ENCODE results near the gene TRERF1.
"Not testable (repeated sequence)": the region's sequence is repeated elsewhere in the genome, so short reads cannot be mapped to it uniquely, and the experiment has no call there.

TRERF1 gene

GRCh38 chr6:42221546-42221945 is 230.2 kb downstream of the TRERF1 start:
- DNase-seq (ENCODE audit: low read depth in 2 of 2) = no peak

GRCh38 chr6:42220807-42221206 is 230.9 kb downstream of the TRERF1 start:
- no peak for DNase-seq (ENCODE audit: low read depth in 2 of 2)

DNA sequence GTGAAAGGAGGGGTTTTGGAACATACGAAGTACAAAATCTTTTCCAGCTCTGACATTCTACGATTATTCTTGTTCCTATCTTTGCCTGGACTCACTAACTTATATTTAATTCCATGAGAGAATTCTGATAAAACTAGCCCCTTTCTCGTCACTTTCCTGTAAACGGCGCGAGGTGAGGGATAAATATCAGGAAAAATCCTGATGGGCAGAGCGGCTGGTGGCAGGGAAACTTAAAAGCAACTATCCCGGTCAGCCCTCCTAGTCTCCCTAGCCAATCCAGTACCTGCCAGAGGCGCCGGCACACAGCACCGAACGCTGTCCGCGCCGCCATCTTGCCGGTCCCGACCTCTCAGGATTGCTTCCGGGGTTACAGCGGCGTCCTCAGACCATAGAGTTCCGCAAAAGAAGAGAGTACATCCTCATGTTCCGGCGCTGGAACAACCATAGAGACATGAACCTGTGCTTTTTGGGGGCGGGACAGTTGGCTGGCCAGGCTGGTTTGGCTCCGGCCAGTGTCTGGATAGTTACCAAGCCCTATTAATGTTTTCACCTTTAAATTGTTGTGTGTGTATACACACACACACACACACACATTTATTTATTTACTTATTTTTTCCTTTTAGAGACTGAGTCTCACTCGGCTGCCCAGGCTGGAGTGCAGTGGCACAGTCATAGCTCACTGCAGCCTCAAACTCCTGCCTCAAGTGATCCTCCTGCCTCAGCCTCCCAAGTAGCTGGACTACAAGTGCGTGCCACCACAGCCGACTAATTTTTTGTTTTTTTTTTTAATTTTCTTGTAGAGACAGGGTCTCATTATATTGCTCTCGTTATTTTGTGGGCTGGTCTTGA is 234.0 kb downstream of the TRERF1 start, which contains the start of gene MRPS10:
MRPS10 (minus strand) TSS at position 343 of the 849 bp plus-strand sequence; CDS start at position 331, 12 bp downstream.
- peak; percentile 84 to 89 for DNase-seq (ENCODE audit: low read depth in 2 of 2)

DNA sequence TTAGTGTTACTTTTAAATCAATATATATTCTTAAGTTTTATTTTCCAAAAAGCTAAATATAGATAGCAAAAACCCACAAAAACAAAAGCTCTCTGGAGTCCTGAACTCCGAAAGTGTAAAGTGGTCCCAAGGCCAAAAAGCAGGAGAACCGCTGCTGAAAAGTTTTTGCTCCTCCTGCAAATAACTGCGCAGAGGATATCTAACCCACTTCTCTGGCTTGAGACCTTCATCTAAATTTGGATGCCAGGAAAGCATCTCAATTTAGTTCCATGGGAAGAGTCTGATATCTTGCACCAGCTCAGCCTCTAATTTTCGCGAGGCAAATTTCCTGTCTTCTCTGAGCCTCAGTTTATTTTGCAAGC is 234.6 kb downstream of the TRERF1 start:
- DNase-seq (ENCODE audit: low read depth in 2 of 2) = no peak

DNA sequence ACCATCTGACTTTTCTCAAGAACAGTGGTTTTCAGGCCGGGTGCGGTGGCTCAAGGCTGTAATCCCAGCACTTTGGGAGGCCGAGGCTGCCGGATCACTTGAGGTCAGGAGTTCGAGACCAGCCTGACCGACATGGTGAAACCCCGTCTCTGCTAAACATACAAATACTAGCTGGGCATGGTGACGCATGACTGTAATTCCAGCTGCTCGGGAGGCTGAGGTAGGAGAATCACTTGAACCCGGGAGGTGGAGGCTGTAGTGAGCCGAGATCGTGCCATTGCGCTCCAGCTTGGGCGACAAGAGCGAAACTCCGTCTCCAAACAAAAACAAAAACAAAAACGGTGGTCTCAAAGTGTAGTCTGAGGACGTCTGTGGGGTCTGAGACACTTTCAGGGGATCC is 235.2 kb downstream of the TRERF1 start:
- DNase-seq (ENCODE audit: low read depth in 2 of 2) = not testable (repeated sequence)

GRCh38 chr6:42212442-42212841 is 239.3 kb downstream of the TRERF1 start:
- DNase-seq (ENCODE audit: low read depth in 2 of 2) = no peak

DNA sequence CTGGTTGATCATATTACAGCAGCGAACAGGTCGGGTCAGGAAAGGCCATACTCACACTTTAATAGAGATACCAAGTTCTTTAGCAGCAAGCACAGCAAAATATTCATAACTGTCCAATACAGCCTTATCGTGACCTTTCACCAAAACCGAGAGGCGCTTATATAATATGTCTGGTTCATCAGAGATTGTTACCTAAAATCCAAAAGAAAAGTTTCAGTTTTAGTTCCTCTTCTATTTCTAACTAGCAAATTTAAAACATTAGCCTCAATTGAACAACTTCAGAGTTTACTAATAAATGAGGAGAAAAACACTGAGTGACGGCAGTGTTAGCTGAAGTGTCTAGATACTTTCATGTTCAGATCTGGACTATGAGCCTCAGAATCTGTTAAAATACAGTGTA is 240.0 kb downstream of the TRERF1 start:
- DNase-seq (ENCODE audit: low read depth in 2 of 2) = no peak

DNA sequence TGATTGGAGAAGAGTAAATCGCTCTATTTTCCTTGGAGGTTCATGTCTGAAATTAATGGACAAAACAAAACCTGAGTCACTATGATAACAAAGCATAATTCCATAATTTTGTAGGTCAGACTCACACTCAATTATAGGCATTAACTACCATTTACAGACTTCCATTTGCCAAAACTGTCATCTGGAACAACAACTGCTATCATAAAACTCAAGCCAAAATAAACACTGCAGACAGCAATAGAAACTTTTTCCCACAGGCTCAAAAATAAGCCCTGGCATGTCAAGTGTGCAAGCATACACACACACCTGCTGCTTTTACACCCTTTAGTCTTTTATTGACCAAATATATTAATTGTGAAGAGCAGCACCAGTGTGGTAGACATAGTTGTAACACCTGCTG is 241.2 kb downstream of the TRERF1 start:
- no peak for DNase-seq (ENCODE audit: low read depth in 2 of 2)

- DNase-seq (ENCODE audit: low read depth in 2 of 2) = not testable (repeated sequence)
These were observed 244.2 kb downstream of the TRERF1 start for GRCh38 chr6:42207559-42207958.

GRCh38 chr6:42204768-42205282 is 246.9 kb downstream of the TRERF1 start:
- DNase-seq (ENCODE audit: low read depth in 2 of 2) = no peak

DNA sequence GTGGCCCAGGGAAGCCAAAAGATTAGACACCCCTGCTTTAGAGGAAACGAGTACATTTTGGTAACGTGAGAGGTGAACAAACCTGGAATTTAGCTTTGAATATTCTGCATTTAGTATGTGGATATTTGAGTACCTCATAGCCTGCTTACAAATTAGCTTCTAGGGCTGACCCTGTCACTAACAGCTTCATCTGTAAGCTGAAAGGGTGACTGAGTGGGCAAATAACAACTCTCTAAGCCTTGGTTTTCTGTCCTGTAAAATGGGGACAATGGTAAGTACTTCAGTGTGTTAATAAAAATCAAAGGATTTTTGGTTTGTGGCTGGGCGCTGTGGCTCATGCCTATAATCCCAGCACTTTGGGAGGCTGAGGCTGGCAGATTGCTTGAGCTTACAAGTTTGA is 248.5 kb downstream of the TRERF1 start:
- no peak for DNase-seq (ENCODE audit: low read depth in 2 of 2)

DNA sequence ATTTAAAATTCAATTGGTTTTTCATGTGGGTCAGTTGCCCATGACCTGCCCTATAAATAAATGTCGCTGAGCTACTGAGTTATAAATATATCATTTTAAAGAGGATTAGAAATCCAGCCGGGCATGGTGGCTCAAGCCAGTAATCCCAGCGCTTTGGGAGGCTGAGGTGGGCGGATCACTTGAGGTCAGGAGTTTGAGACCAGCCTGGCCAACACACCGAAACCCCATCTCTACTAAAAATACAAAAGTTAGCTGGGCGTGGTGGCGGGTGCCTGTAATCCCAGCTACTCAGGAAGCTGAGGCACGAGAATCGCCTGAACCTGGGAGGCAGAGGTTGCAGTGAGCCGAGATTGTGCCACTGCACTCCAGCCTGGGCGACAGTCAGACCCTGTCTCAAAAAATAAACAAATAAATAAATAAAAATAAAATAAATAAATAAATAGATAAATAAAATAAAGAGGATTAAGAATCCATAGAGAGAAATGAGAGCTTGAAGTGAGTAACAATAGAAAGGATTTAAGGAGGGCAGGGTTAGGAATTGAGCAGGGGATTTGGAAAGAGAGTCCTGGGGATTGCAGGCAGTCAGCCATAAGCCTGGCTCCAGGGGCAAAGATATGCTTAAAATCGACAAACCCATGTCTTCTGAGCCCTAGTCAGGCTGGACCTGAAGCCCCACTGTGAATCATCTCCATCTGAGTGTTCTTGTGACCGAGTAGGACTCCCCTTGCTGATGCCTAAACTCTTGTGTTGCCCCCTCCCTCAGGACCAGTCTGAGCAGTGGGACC is 249.4 kb downstream of the TRERF1 start:
- DNase-seq (ENCODE audit: low read depth in 2 of 2) = not testable (repeated sequence)

DNA sequence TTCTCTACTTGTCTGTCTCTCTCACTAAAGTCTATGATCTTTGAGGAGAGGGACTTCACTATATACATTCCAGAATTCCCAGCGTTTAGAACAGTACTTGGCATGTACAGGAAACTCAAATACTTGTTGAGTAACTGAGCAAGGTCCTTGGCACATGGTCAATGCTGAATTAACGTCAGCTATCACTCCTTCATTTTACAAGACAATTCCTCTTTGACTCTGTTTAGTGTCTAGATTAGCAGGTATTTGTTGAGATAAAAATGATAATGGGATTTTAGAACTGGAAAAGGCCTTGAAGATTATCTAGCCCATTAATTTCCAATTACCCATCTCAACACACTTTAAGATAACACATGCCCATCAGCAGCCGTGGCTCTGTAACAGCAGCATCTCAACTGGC is 250.3 kb downstream of the TRERF1 start:
- no peak for DNase-seq (ENCODE audit: low read depth in 2 of 2)

DNA sequence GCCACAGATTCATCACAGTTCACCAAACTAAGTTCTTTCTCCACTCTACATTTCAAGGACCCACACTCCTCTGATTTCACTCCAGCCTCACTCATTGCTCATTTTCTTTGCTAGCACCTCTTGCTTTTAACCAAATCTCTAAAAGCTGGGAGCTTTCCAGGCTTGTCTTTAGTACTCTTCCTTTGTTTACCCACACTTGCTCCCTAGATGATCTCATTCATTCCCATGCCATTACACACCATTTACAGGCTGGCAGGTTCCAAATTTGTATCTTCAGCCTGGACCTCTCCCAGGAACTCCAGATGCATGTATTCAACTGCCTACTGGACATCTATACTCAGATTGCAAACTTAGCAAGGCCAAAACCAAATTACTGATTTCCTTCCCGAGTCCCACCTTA is 251.7 kb downstream of the TRERF1 start:
- DNase-seq (ENCODE audit: low read depth in 2 of 2) = no peak

GRCh38 chr6:42199106-42199981 is 252.4 kb downstream of the TRERF1 start:
- no peak for DNase-seq (ENCODE audit: low read depth in 2 of 2)

DNA sequence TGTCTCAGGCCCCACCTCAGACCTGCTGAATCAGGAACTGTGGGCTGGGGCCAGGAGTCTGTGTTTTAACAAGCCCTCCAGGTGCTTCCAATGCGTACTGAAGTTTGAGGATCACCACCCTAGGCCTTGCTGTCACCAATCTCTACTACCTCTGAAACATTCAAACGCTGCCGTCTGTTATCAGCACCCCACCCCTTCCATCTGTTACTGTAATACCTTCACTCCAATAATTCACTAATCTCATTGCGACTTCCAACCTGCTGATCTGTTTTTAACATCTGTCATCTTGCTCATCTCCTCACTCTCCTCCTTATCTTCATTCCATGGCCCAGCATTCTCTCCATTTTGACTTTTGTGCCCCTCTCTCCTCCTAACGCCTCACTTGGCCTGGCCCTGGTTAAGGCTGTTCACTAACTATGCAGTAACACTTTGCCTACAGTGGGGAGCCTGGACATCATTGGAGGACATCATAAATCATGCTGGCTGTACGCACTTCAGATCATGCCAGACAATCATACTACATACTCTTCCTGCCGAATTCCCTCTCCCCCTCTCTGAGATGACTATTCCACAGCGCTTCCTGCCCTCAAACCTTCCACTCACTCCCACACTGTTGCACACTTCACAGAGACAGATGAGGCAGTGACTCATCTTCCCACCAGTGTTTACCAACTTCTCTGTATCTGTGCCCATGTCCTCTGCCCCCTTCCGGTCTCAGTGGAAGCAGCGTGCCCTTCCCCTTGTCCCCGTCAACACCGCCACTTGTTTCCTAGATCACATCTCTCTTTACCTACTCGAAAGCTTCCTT is 254.0 kb downstream of the TRERF1 start:
- no peak for DNase-seq (ENCODE audit: low read depth in 2 of 2)

GRCh38 chr6:42195415-42195814 is 256.3 kb downstream of the TRERF1 start:
- no peak for DNase-seq (ENCODE audit: low read depth in 2 of 2)

DNA sequence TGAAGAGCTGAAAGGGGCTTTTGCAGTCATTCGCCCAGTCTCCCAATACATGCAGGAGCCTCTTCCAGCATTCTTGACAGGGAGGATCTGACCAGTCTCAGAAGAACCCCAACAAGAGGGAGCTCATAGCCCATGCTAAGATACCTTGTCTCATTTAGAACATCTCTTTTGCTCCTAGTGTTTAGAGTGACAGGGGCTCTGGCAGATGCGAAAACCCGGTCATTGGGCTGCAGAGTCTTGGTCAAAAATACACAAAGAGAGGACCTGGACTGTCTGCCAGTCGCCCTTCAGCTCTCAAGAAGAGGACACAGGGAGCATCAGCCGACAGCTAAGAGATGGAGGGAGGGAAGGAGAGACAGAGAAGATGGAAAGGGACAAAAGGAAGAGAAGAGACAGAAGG is 257.7 kb downstream of the TRERF1 start:
- no peak for DNase-seq (ENCODE audit: low read depth in 2 of 2)

DNA sequence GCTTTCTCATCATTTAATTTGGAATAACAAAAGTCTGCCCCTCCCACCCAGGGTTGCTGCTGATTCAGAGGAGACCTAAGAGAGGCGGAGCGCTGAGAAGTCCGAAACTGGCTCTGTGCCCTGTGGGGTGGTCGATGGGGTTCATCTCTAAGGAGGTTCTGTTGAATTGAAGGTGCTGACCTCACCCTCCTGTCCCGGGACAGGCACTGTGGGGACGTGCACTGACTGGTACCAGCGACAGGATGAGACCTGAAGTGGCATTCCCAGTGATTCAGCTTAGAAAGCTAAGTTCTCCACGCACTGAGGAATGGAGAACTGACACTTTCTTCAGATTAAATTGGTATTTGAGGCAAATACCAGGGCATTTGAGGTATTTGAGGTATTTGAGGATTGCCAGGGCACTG is 258.2 kb downstream of the TRERF1 start:
- no peak for DNase-seq (ENCODE audit: low read depth in 2 of 2)

GRCh38 chr6:42192385-42192784 is 259.3 kb downstream of the TRERF1 start:
- DNase-seq (ENCODE audit: low read depth in 2 of 2) = not testable (repeated sequence)
